HG03457 (cell line): ENCODE data around the gene UNC13B.
"Not testable (repeated sequence)": the region's sequence is repeated elsewhere in the genome, so short reads cannot be mapped to it uniquely, and the experiment has no call there.

Experiments
- ATAC-seq: cut with Tn5 transposase; IDR thresholded peaks from one replicate; pipeline ENCODE4 v1.9.1; 2021; ENCODE audit warnings: moderate number of reproducible peaks; ENCODE audit not compliant: unreplicated experiment

UNC13B gene

DNA sequence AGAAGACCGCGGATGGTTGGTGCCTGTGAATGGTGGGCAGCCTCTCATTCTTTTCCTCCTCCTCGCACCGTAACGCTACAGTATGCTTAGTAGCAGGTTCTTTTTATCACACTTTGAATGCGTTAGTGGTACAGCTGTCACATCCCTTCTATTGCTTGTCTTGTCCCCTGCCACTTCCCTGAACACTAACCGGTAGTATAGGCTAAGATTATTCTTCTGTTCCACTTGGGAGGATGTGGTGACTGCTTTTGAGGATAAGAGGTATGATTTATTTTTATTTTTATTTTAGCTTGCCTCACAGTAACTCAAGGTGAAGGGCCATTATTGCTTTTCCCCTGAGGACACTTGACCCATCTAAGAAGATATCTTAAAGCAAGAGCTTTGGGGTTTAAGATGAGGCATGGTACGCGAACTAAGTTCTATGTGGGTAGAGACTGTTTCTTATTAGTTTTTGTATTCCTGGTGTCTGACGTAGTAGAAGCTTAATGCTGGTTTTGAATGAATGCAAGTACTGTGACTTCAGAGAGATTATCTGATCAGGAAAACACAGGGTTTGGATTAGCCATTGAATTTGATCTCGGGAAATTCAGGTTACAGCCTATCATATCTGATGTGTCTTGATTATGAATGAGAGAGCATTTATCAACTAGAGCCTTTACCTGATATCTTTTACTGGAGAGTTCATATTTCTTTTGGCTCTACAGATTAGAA, 951 bp downstream of the UNC13B start:
- no peak for ATAC-seq

DNA sequence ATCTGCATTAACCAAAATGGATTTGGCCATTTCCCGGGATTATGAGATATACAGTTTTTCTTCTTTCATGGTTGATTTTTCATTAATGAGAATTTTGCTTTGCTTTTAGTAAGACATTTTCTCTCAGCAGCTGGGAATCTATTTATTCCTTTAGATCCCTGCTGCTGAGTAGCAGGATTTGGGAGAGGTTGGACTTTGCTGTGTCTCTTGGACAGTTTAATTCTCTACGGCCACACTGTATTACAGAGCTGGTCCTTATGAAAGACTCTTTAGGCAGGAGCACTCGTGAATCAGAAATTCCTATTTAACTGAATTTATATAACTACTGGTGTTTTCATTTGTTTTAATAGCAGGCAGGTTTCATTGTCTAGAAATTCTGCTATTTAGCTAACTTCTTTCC, 1.6 kb downstream of the UNC13B start:
- ATAC-seq = no peak

GRCh38 chr9:35164711-35165110, 2.9 kb downstream of the UNC13B start:
- no peak for ATAC-seq

DNA sequence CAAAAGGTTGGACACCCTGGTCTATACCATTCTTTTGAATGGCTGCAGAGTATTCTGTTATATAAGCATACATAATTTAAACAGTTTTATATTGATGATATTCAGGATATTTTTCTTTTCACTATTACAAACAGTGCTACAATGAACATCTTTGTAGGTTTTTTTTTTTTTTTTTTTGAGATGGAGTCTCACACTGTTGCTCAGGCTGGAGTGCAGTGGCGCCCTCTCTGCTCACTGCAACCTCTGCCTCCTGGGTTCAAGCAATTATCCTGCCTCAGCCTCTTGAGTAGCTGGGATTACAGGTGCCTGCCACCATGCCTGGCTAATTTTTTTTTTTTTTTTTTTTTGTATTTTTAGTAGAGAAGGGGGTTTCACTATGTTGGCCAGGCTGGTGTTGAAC, 5.6 kb downstream of the UNC13B start:
- ATAC-seq = not testable (repeated sequence)

DNA sequence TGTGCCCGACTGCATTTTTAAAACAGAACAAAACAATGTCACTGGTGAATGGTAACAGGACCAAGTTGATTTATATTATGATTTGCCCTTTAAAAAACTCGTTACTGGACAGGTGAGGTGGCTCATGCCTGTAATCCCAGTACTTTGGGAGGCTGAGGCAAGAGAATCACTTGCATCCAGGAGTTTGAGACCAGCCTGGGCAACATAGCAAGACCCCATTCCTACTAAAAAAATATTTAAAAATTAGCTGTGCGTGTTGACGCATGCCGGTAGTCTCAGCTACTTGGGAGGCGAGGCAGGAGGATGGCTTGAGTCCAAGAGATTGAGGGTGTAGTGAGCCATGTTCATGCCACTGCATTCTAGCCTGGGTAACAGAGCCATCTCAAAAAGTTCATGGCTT, 7.2 kb downstream of the UNC13B start:
- ATAC-seq = no peak

GRCh38 chr9:35172878-35173277, 11.1 kb downstream of the UNC13B start:
- ATAC-seq = no peak

GRCh38 chr9:35177520-35177919, 15.7 kb downstream of the UNC13B start:
- ATAC-seq = no peak

- no peak for ATAC-seq
Observed at GRCh38 chr9:35179347-35180280, 17.8 kb downstream of the UNC13B start.

- no peak for ATAC-seq
Observed at GRCh38 chr9:35180801-35181200, 19.0 kb downstream of the UNC13B start.

- not testable (repeated sequence) for ATAC-seq
Observed at GRCh38 chr9:35182401-35182800, 20.6 kb downstream of the UNC13B start.

- not testable (repeated sequence) for ATAC-seq
Observed at GRCh38 chr9:35182996-35183754, 21.4 kb downstream of the UNC13B start.

GRCh38 chr9:35183755-35184480, 22.1 kb downstream of the UNC13B start:
- ATAC-seq = not testable (repeated sequence)

- no peak for ATAC-seq
Observed at GRCh38 chr9:35186524-35186923, 24.7 kb downstream of the UNC13B start.

DNA sequence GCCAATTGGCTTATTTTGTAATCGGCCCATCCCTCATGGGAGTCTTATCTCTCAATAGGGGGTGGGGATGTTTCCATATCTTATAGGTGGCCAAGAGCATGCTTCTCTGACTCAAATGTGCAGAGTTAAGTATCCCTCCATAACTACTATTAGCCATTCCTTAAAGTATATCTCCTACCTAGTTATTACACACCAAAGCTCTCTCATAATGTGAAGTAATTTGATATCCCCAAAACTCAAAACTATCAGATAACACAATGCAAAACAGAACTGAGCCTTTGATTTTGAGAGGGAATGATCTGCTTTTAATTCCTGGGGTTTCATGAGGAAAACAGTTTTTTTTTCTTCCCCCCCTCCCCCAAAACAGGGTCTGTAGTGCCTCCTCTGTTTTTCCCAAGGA, 28.4 kb downstream of the UNC13B start:
- ATAC-seq = no peak

DNA sequence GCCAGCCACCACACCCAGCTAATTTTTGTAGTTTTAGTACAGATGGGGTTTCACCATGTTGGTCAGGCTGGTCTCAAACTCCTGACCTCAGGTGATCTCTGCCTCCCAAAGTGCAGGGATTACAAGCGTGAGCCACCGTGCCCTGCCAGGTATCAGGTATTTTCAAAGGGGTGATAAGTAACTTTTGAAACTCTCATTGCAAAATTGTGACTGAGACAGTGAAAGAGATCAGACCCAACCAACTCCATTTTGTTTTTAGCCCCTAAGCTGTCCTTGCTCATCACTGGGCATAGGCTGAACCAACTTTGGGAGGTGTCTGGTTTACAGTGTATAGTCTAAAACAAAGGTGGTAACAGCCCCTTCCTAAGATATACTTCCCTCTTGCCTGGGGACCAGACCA, 29.3 kb downstream of the UNC13B start:
- no peak for ATAC-seq

GRCh38 chr9:35193762-35194161, 32.0 kb downstream of the UNC13B start:
- no peak for ATAC-seq

- no peak for ATAC-seq
Observed at GRCh38 chr9:35195683-35196082, 33.9 kb downstream of the UNC13B start.

DNA sequence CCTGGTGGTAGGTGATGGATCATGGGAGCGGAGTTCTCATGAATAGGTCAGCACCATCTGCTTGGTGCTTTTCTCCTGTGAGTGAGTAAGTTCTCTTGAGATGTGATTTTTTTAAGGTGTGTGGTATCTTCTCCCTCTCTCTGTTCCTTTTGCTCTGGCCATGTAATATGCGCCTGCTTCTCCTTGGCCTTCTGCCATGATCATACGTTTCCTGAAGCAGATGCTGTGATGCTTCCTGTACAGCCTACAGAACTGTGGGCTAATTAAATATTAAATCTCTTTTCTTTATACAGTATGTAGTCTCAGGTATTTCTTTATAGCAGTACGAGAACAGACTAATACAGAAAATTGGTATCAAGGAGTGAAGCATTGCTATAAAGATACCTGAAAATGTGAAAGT, 36.4 kb downstream of the UNC13B start:
- no peak for ATAC-seq

GRCh38 chr9:35203528-35203927, 41.7 kb downstream of the UNC13B start:
- ATAC-seq = no peak

GRCh38 chr9:35205340-35205739, 43.5 kb downstream of the UNC13B start:
- no peak for ATAC-seq

- no peak for ATAC-seq
Observed at GRCh38 chr9:35211854-35212253, 50.0 kb downstream of the UNC13B start.
